Measurements from ENCODE around the gene BBX. TPM values are rescaled to one million over a fixed set of nuclear protein-coding genes. Genes with fewer than 3 reads are reported as not detected.

The BBX gene
- total RNA-seq, 4 donors from 2014 or later = 55.6 to 86.7 (median 73.0) TPM

GRCh38 chr3:107858876-107859275 is 336.1 kb downstream of the BBX start:
- Histone ChIP-seq H3K27ac (no peak overlapping the region), H3K4me3 (no peak overlapping the region), H3K9me3 (no peaks in the 10 kb centered on the region), H3K36me3 (no peaks in the 10 kb centered on the region), H3K4me1 (peaks cover 0 to 3% (median 0%) of the 10 kb centered on the region in 3 donors), H3K27me3 (no peaks in the 10 kb centered on the region)
- WGBS, 2 donors (ENCODE audit: low coverage in 1 of 2) = 81 to 93% methylated on average over 2 of the region's 2 CpGs
- no peak for TF ChIP-seq EP300 (IDR thresholded peaks at IDR 0.05)
- TF ChIP-seq, protein P1, sequence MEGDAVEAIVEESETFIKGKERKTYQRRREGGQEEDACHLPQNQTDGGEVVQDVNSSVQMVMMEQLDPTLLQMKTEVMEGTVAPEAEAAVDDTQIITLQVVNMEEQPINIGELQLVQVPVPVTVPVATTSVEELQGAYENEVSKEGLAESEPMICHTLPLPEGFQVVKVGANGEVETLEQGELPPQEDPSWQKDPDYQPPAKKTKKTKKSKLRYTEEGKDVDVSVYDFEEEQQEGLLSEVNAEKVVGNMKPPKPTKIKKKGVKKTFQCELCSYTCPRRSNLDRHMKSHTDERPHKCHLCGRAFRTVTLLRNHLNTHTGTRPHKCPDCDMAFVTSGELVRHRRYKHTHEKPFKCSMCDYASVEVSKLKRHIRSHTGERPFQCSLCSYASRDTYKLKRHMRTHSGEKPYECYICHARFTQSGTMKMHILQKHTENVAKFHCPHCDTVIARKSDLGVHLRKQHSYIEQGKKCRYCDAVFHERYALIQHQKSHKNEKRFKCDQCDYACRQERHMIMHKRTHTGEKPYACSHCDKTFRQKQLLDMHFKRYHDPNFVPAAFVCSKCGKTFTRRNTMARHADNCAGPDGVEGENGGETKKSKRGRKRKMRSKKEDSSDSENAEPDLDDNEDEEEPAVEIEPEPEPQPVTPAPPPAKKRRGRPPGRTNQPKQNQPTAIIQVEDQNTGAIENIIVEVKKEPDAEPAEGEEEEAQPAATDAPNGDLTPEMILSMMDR (IDR thresholded peaks at IDR 0.05) = no peak
- no peak for TF ChIP-seq POLR2AphosphoS5 (IDR thresholded peaks at IDR 0.05)
- TF ChIP-seq POLR2A (IDR thresholded peaks at IDR 0.05) = no peak
- no peak for ATAC-seq

Other genes starting within 250 kb of the BBX start
- not detected for gene CCDC54, start 145.5 kb upstream of the BBX start, total RNA-seq

All from gastroesophageal sphincter (tissue), 4 donors.